Liver (tissue), 3 donors: ENCODE data around the gene EXOC2.

Experiments
- EGR1 ChIP-seq, 2 donors: IDR thresholded peaks; 2 replicates each; pipeline ENCODE4 v1.6.1; 2016 to 2018; ENCODE audit warnings: antibody characterized with exemption in 2 of 2, low read depth in 2 of 2
- HNF4G ChIP-seq: IDR thresholded peaks from 2 replicates; pipeline ENCODE4 v1.6.1; 2016; ENCODE audit warnings: antibody characterized with exemption
- JUND ChIP-seq, 2 donors: IDR thresholded peaks; 2 replicates each; pipeline ENCODE4 v1.6.1; 2016; ENCODE audit warnings: antibody characterized with exemption in 2 of 2
- NR2F2 ChIP-seq: IDR thresholded peaks from 2 replicates; pipeline ENCODE4 v1.6.1; 2016; ENCODE audit warnings: antibody characterized with exemption
- RAD21 ChIP-seq, 2 donors: IDR thresholded peaks; 2 replicates each; pipeline ENCODE4 v1.6.1; 2016; ENCODE audit warnings: antibody characterized with exemption in 2 of 2, mild to moderate bottlenecking in 2 of 2
- TAF1 ChIP-seq: conservative IDR thresholded peaks from 2 replicates; pipeline ENCODE4 v1.6.1; 2016; ENCODE audit warnings: antibody characterized with exemption, mild to moderate bottlenecking
- YY1 ChIP-seq: IDR thresholded peaks from 2 replicates; pipeline ENCODE4 v1.6.1; 2016; ENCODE audit warnings: antibody characterized with exemption, mild to moderate bottlenecking
- TF ChIP-seq, protein P1 (sequence below): fragments of 150-350 bp; IDR thresholded peaks from 2 replicates; pipeline ENCODE4 v1.5.1; 2017; ENCODE audit warnings: improper control_type of control experiment, low read depth, low read length; ENCODE audit not compliant: missing input control
- TF ChIP-seq, protein P2 (sequence below): IDR thresholded peaks from 2 replicates; pipeline ENCODE4 v1.6.1; 2016; ENCODE audit warnings: antibody characterized with exemption, mild to moderate bottlenecking
- donor health status: healthy.
- donor health status: healthy.

GRCh38 chr6:654136-654535 lies 38.8 kb downstream of the EXOC2 start:
- TF ChIP-seq, protein P1, sequence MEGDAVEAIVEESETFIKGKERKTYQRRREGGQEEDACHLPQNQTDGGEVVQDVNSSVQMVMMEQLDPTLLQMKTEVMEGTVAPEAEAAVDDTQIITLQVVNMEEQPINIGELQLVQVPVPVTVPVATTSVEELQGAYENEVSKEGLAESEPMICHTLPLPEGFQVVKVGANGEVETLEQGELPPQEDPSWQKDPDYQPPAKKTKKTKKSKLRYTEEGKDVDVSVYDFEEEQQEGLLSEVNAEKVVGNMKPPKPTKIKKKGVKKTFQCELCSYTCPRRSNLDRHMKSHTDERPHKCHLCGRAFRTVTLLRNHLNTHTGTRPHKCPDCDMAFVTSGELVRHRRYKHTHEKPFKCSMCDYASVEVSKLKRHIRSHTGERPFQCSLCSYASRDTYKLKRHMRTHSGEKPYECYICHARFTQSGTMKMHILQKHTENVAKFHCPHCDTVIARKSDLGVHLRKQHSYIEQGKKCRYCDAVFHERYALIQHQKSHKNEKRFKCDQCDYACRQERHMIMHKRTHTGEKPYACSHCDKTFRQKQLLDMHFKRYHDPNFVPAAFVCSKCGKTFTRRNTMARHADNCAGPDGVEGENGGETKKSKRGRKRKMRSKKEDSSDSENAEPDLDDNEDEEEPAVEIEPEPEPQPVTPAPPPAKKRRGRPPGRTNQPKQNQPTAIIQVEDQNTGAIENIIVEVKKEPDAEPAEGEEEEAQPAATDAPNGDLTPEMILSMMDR = no peak
- no peak for TF ChIP-seq YY1
- TF ChIP-seq TAF1 = no peak
- TF ChIP-seq JUND (IDR thresholded peaks at IDR 0.05) = no peak
- no peak for TF ChIP-seq RAD21 (IDR thresholded peaks at IDR 0.05)
- TF ChIP-seq, protein P2, sequence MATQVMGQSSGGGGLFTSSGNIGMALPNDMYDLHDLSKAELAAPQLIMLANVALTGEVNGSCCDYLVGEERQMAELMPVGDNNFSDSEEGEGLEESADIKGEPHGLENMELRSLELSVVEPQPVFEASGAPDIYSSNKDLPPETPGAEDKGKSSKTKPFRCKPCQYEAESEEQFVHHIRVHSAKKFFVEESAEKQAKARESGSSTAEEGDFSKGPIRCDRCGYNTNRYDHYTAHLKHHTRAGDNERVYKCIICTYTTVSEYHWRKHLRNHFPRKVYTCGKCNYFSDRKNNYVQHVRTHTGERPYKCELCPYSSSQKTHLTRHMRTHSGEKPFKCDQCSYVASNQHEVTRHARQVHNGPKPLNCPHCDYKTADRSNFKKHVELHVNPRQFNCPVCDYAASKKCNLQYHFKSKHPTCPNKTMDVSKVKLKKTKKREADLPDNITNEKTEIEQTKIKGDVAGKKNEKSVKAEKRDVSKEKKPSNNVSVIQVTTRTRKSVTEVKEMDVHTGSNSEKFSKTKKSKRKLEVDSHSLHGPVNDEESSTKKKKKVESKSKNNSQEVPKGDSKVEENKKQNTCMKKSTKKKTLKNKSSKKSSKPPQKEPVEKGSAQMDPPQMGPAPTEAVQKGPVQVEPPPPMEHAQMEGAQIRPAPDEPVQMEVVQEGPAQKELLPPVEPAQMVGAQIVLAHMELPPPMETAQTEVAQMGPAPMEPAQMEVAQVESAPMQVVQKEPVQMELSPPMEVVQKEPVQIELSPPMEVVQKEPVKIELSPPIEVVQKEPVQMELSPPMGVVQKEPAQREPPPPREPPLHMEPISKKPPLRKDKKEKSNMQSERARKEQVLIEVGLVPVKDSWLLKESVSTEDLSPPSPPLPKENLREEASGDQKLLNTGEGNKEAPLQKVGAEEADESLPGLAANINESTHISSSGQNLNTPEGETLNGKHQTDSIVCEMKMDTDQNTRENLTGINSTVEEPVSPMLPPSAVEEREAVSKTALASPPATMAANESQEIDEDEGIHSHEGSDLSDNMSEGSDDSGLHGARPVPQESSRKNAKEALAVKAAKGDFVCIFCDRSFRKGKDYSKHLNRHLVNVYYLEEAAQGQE = no peak
- TF ChIP-seq NR2F2 = no peak
- no peak for TF ChIP-seq HNF4G
- TF ChIP-seq EGR1 (IDR thresholded peaks at IDR 0.05; ENCODE audit: low read depth in 2 of 2) = no peak
